A673 (cell line): ENCODE measurements around the gene TMEM114. TPM values are rescaled to one million over a fixed set of nuclear protein-coding genes. Genes with fewer than 3 reads are reported as not detected.

Experiments used
- BruUV-seq: library from RNA; stranded (reverse); fragments of 400-500 nt; replicated peaks from 2 replicates; lab custom pipeline; 2021; lab: Mats Ljungman, UMichigan
- CTCF ChIA-PET: fragments of 300-600 bp; sonication (Branson Sonifier 250); formaldehyde crosslinking; loops from one replicate; lab custom pipeline; 2022; ENCODE audit warnings: antibody characterized with exemption; lab: Charles Lee
- POLR2A ChIA-PET: fragments of 300-600 bp; sonication (Branson Sonifier 250); formaldehyde crosslinking; loops from one replicate; lab custom pipeline; 2022; ENCODE audit warnings: antibody characterized with exemption; ENCODE audit not compliant: low non-redundant PET; lab: Charles Lee
- DNase-seq: peaks from one replicate; pipeline ENCODE4 v3.0.0-alpha.2; 2015; ENCODE audit warnings: low spot score
- H3K27ac ChIP-seq: fragments of 200-600 bp; sonication (generic); 2 replicates; pipeline ENCODE4 v1.5.1; 2016; ENCODE audit warnings: mixed run types, low read depth, mild to moderate bottlenecking, mixed read lengths, antibody characterized with exemption, low read length; ENCODE audit not compliant: poor library complexity, severe bottlenecking
- H3K27me3 ChIP-seq: fragments of 200-600 bp; sonication (generic); replicated peaks from 2 replicates; pipeline ENCODE4 v1.6.1; 2017; ENCODE audit warnings: mixed run types, low read depth, mild to moderate bottlenecking, mixed read lengths, antibody characterized with exemption, low read length; ENCODE audit not compliant: insufficient read depth, poor library complexity
- H3K36me3 ChIP-seq: fragments of 200-600 bp; sonication (generic); 2 replicates; pipeline ENCODE4 v1.6.1; 2016; ENCODE audit warnings: mixed run types, mild to moderate bottlenecking, mixed read lengths, antibody characterized with exemption, low read length; ENCODE audit not compliant: insufficient read depth, poor library complexity, severe bottlenecking
- H3K4me1 ChIP-seq: fragments of 200-600 bp; sonication (generic); 2 replicates; pipeline ENCODE4 v1.6.1; 2017; ENCODE audit warnings: mixed run types, mild to moderate bottlenecking, mixed read lengths, antibody characterized with exemption, low read length; ENCODE audit not compliant: insufficient read depth, poor library complexity, severe bottlenecking
- H3K4me3 ChIP-seq: fragments of 200-600 bp; sonication (generic); 2 replicates; pipeline ENCODE4 v1.5.1; 2016; ENCODE audit warnings: low read depth, mixed run types, mild to moderate bottlenecking, mixed read lengths, low read length; ENCODE audit not compliant: poor library complexity, severe bottlenecking
- H3K9me3 ChIP-seq: fragments of 200-600 bp; sonication (generic); 2 replicates; pipeline ENCODE4 v1.6.1; 2016; ENCODE audit warnings: mixed run types, low read depth, mild to moderate bottlenecking, mixed read lengths, antibody characterized with exemption, low read length; ENCODE audit not compliant: poor library complexity, severe bottlenecking
- CTCF ChIP-seq: fragments of 300-800, 200-600 bp; sonication (generic); conservative IDR thresholded peaks from 2 replicates; pipeline ENCODE4 v1.5.1; 2017; ENCODE audit warnings: low read depth, mild to moderate bottlenecking, antibody characterized with exemption, low read length, moderate library complexity, mixed read lengths
- EZH2 ChIP-seq: fragments of 200-600 bp; sonication (generic); IDR thresholded peaks from 2 replicates; pipeline ENCODE4 v1.6.1; 2017; ENCODE audit warnings: borderline replicate concordance, low read depth, mild to moderate bottlenecking, mixed read lengths, antibody characterized with exemption, low read length; ENCODE audit not compliant: poor library complexity, severe bottlenecking
- intact Hi-C: fragments of 100-400 bp; cut with micrococcal nuclease; formaldehyde crosslinking; loops from one replicate; pipeline ENCODE4 v1.10.0; 2022; ENCODE audit not compliant: unreplicated experiment
- total RNA-seq: library from RNA; stranded (reverse); gene quantifications from 2 replicates; pipeline ENCODE4 v1.2.3, GENCODE V29; 2021

Gene TMEM114
- total RNA-seq, 1 experiment from 2014 or later = 0.86 TPM

DNA sequence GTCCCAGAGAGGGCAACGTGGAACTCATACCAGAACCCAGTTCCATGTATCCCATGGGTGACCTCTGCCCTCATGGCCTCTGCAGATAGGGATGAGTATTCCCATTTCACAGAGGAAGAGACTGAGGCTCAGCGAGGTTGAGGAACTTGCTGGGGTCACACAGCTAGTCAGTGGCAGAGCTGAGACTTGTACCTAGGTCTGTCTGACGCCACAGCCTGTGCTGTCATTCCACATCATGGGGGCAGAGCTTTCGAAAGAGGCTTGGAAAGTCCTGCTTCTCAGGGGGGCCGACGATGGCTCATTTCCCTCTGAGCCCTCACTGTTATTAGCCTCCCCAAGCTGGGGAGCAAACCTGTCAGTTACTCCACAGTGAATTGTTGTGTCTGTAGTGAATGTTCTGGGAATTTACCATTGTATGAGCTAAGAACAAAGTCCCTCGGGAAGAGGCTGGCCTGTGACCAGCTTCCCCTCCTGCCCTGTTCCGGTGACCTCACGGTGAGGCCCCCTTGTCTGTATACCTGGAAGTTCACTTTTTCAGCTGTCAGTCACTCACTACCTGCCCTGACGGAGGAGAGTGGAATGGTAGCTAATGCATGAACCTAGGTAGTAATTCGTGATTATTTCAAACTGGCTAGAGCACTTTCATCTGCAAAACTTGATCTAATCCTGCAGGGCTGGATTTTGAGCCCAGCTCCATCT lies 40.1 kb upstream of the TMEM114 start:
- TF ChIP-seq CTCF (no peak), EZH2 (no peak)
- Histone ChIP-seq H3K4me1 (peaks cover 10% of the 10 kb centered on the region), H3K27me3 (no peaks in the 10 kb centered on the region), H3K36me3 (peaks cover 95% of the 10 kb centered on the region), H3K4me3 (no peak overlapping the region), H3K27ac (peak overlapping the region; percentile 24), H3K9me3 (no peaks in the 10 kb centered on the region)
- CTCF ChIA-PET = no interaction called here
- intact Hi-C loops = no loop called here
- POLR2A ChIA-PET = interaction anchor here (0.6 kb wide), 1 partner anchor 8 kb away, joined by 4 read pairs; no protein-coding TSS in a partner anchor
- no peak for DNase-seq
- no TSS peak for BruUV-seq

DNA sequence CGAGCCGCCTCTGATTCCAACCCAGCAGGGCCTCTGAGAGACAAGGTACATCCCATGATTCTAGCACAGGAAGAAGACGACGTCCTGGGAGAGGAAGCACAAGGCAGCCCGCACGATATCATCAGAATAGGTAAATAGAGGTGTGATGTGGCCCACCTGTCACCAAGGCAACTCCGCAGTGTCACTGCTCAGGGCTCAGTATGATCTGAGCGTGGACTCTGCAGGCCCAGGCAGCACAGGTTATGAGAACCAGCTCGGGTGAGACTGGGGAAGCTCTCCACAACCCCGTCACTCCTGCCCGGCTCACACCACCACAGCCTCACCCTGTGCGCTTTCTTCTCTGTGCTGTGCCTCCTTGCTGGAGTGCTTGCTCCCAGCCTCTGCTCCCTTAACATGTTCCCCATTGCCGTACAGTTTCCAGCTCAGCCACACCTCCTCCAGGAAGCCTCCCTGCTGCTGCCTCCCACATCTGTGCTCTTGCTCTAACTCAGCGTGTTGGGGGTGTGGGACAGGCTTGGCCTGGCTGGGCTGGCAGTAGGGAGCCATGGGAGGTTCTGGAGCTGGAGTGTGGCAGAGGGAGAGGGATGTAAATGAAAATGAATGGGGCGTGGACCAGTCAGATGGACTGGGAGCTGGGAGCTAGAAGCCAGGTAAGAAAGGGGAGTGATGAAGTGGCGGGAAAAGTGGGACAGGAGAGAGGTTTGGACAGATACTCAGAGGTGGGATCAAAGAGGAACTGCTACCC lies 38.8 kb upstream of the TMEM114 start:
- H3K36me3 ChIP-seq = peaks cover 94% of the 10 kb centered on the region
- CTCF ChIA-PET = interaction anchor here (0.6 kb wide), 1 partner anchor 32 kb away, joined by 16 read pairs; no protein-coding TSS in a partner anchor
- no peak for DNase-seq
- no peaks in the 10 kb centered on the region for H3K27me3 ChIP-seq
- intact Hi-C loops = no loop called here
- BruUV-seq = no TSS peak
- no peak overlapping the region for H3K27ac ChIP-seq
- no peak for TF ChIP-seq EZH2
- no peak for TF ChIP-seq CTCF
- POLR2A ChIA-PET = no interaction called here
- no peak overlapping the region for H3K4me3 ChIP-seq
- H3K9me3 ChIP-seq = no peaks in the 10 kb centered on the region
- peaks cover 8% of the 10 kb centered on the region for H3K4me1 ChIP-seq

DNA sequence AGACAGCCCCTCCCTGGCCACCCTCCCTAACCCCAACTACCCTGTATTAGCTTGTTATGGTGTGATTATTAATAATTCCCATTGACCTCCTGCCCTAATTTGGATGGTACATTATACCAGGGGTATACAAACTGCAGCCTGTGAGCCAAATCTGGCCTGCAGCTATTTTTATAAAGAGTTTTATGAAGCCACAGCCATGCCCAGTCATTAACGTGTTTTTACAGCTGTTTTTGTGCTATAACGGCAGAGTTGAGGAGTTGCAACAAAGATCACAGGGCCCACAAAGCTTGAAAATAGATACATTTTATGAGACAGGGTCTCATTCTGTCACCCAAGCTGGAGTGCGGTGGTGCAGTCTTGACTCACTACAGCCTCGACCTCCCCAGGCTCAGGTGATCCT lies 37.1 kb upstream of the TMEM114 start:
- Histone ChIP-seq H3K4me3 (no peak overlapping the region), H3K9me3 (no peaks in the 10 kb centered on the region), H3K36me3 (peaks cover 80% of the 10 kb centered on the region), H3K27ac (peak overlapping the region; percentile 67), H3K4me1 (peaks cover 20% of the 10 kb centered on the region), H3K27me3 (no peaks in the 10 kb centered on the region)
- no TSS peak for BruUV-seq
- DNase-seq = no peak
- intact Hi-C loops = no loop called here
- POLR2A ChIA-PET = no interaction called here
- CTCF ChIA-PET = no interaction called here
- TF ChIP-seq EZH2 (no peak), CTCF (no peak)
